GM18499 (cell line): ENCODE data around the gene LSP1.
"Not testable (repeated sequence)": the region's sequence is repeated elsewhere in the genome, so short reads cannot be mapped to it uniquely, and the experiment has no call there.

Experiments
- ATAC-seq: cut with Tn5 transposase; IDR thresholded peaks from one replicate; pipeline ENCODE4 v1.9.1; 2021; ENCODE audit warnings: moderate number of reproducible peaks; ENCODE audit not compliant: insufficient read depth, unreplicated experiment

Gene LSP1

DNA sequence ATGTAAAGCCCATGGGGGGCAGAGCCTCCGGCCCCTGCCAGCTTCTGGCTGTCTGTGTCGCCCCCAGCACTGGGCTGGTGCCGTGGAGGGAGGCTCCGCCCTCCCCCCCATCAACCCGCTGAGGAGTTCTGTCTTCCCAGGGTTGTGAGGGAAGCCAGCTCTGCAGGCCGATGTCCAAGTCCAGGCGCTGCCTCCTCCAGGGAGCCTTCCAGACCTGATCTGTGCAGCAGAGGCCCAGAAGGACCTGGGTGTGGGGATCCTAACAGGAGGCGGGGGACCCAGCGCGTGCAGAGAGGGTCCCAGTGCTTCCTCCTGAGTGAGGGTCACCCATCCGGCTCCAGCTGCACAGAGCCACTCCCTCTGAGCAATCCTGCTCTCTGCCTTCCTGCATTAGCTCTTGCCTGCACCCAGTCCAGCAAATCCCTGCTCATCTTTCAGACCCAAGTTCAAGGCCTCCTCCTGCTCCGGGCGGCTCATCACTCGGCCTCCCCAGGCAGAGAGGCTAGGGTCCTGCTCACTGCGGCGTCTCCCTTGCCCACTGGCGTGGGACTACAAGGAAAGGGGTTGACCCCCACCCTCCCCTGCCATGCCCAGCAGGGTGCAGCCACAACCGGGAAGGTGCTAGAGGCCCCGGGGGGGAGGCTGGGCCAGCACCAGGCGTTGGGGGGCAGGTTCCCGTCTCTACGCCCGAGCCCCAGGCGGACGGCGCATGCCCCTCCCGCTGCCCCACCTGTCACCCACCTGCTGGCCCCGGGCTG lies 22.4 kb downstream of the LSP1 start:
- ATAC-seq: no peak

DNA sequence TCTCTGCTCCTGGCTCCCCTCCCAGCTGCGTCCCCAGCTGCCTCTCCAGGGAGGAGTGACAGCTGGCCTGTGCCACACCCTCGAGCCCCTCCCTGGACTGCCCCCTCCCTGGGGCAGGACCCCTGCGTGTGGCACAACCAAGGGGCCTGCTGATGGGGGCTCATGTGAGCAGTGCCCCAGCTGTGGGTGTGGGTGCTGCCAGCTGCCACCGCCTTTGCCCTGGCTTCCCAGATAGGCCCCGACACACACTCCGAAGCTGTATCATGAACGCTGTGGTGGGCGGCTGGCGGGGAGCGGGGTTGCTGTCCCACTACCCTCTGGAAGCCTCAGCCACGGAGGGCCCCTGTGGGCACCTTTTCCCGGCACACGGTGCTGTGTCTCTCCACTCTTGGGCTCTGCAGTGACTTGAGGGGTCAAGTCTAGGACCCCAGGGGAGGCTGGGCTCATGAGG lies 23.0 kb downstream of the LSP1 start:
- not testable (repeated sequence) for ATAC-seq

DNA sequence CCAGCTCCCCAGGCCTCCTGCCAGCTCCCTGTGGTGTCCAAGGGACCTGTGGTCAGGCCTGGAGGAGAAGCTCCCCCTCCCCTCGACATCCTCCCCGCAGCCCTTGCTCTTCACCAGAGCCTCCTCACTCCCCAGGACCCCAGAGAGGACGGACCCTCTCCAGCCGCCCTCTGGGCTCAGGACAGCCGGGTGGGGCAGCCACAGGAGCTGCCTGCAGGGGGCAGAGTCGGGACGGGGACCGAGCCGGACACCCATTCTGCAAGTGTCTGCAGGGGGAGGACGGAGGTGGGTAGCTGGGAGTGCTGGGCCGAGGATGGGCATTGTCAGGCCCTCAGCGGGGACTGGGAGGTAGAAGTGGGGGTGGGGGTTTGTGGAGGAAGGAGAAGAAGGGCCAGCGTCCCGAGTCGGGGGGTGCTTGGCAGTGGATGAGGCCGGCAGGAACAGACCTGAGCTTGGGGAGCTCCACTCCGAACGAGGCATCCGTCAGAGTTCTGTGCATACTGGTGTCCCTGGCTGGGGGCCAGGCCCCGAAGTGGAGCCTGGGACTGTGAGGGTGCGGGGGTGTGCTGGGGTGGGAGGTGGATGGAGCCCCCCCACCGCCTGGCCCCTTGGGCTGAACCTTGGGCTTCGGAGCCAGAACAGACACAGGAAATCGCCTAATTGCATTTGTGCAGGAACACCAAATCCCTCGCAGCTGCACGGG lies 23.6 kb downstream of the LSP1 start:
- ATAC-seq: no peak

GRCh38 chr11:1877211-1878136 lies 24.6 kb downstream of the LSP1 start:
- no peak for ATAC-seq

DNA sequence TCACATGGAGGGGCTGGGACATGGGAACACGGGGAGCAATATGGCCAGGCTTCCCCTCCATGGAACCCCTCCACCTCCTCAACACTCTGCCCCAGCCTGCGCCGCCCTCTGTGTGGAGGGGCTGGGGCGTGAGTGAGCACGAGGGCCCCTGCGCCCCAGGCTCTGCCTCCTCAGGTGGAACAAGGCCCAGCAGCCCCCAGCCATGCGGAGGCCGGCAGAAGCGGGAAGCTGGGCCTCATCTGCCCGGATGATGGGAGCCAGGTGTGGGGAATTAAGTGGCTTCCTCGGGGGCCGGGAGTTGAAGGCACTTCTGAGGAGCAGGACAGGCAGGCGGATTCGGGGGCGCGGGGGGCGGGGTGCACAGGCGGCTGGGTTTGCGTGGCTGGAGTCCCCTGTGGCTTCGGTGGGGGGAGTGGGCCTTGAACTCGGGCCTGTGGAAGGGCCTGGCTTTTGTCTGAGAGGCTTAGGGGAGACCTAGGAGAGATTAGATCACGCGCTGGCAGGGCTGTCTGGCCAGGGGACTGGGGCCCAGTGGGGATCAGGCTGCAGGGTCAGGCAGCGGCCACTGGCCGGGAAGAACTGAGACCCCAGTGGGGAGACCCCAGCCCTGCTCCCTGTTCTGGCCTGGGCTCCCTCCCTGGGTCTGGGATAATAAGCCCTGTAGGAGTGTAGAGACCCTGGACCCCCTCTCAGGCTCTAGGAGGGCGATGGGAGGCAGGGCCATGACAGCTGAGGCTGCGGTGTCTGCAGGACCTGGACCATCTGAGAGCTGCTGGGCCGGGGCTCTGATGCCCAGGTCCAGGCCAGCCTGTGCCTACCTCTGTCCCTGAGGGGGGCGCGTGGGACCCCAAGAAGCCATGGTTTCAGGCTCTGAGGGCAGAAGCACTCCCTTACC lies 25.5 kb downstream of the LSP1 start:
- no peak for ATAC-seq

DNA sequence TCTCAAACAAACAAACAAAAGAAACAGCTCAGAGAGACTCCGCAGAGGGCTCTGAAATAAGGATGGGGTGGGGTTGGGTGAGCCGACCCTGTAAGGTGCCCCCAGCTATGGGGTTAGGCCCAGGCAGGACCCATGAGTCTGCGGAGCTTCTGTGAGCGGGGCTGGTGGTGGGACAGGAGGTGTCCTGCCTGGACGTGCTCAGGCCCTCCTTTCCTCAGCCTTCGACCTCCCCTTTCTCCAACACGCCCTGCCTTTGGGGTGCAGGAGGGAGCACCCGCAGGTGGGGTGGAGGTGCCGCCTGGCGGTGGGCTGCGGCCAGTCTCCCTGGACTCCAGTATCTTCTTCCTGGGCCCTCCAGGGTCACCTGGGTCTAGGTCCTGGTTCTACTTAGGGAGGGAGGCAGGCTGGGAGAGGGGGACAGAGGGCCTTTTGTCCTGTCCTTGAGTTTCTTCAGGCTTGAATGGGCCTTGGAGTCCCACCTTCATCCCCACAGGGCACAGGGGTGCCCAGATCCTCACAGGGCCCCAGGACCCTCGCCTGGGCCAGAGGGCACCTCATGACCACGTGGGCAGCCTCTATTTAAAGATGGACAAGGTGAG lies 26.6 kb downstream of the LSP1 start:
- ATAC-seq: no peak

DNA sequence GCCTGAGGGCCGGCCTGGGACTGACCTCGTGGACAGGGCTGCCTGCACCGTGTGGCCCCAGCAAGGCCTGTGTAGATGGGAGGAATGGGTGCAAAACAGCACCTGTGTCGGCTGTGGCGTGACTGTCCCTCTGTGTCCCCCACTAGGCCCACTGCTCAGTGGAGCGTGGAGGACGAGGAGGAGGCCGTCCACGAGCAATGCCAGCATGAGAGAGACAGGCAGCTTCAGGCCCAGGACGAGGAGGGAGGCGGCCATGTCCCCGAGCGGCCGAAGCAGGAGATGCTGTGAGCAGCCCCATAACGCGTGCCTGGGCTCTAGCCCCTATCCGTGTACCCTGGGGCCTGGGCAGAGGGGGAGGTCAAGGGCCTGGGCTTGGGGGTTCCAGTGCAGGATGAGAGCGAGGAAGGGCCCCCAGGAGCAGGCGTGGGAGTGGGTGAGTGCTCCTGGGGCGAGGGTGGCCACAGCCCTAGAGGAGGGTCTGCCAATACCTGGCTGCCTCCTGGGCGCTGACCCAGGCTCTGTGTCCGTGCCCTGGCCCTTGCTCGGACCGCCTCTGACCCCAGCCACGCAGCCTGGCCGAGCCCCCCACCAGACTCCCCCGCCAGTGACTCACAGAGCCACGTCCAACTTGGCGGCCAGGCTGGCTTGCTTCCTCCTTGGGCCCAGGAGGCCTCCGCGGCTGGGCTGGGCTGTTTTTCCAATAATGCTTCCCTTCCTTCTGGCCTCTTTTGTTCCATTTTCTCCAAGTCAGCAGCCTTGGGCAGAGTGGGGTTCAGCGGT lies 27.2 kb downstream of the LSP1 start:
- ATAC-seq: no peak

DNA sequence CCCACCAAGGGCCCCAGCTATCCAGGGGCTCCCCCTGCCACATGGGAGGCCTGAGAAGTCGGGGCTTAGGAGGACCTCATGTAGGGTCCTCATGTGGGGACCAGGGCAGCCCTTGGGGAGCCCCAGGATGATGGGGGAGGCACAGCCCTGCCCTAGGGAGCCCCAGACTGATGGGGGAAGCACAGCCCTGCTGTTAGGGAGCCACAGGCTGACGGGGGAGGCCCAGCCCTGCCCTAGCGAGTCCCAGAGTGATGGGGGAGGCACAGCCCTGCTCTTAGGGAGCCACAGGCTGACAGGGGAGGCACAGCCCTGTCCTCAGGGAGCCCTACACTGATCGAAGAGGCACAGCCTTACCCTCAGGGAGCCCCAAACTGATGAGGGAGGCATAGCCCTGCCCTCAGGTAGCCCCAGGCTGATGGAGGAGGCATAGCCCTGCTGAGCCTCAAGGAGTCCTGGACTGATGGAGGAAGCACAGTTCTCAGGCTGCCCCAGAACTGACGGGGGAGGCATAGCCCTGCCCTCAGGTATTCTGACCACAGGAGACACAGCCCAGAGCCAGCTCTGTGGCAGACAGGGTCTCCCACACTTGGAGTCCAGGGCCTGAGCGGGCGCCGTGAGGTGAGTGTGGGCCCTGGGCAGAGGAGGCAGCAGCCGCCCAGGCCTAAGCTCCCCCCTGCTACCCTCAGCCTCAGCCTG lies 28.0 kb downstream of the LSP1 start:
- ATAC-seq: no peak

GRCh38 chr11:1881442-1882264 lies 28.8 kb downstream of the LSP1 start:
- ATAC-seq: no peak

GRCh38 chr11:1882265-1883238 lies 29.7 kb downstream of the LSP1 start:
- ATAC-seq: no peak

GRCh38 chr11:1883346-1884302 lies 30.7 kb downstream of the LSP1 start:
- ATAC-seq: no peak

DNA sequence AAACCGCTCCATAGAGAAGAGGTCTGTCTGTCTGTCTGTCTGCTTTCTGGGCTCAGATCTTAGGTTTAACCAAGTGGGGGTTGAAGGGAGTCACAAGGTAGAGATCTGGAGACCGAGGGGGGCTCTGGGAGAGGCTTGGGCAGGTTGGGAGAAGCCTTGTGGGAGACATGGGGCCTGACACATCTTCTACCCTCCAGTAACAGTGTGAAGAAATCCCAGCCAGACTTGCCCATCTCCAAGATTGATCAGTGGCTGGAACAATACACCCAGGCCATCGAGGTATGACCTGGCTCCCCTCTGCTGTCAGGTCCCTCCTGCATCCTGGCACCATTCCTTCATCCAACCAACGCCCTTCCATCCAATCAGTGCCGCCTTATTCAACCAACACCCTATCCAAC lies 31.4 kb downstream of the LSP1 start:
- no peak for ATAC-seq

- not testable (repeated sequence) for ATAC-seq
These were observed 33.7 kb downstream of the LSP1 start for GRCh38 chr11:1886551-1886950.

- ATAC-seq: no peak
These were observed 34.8 kb downstream of the LSP1 start for GRCh38 chr11:1887451-1888346.
